ENCODE results near the gene TNP1. TPM values are rescaled to one million over a fixed set of nuclear protein-coding genes. Genes with fewer than 3 reads are reported as not detected.
A peak's percentile ranks its signal among the peaks of the same experiment; 100 is the strongest.

The TNP1 gene
- total RNA-seq, 2 donors from 2014 or later, result not detected

GRCh38 chr2:216855079-216855478 lies 4.8 kb downstream of the TNP1 start:
- no peak overlapping the region for H3K27ac ChIP-seq
- no peak for DNase-seq (ENCODE audit: low spot score)

GRCh38 chr2:216851486-216852090 lies 8.3 kb downstream of the TNP1 start:
- Histone ChIP-seq H3K27ac (no peak overlapping the region), H3K4me1 (peaks cover 0 to 18% of the 10 kb centered on the region in 2 donors), H3K9me3 (no peaks in the 10 kb centered on the region), H3K4me3 (no peak overlapping the region), H3K36me3 (no peaks in the 10 kb centered on the region), H3K27me3 (no peaks in the 10 kb centered on the region)
- TF ChIP-seq, protein P1, sequence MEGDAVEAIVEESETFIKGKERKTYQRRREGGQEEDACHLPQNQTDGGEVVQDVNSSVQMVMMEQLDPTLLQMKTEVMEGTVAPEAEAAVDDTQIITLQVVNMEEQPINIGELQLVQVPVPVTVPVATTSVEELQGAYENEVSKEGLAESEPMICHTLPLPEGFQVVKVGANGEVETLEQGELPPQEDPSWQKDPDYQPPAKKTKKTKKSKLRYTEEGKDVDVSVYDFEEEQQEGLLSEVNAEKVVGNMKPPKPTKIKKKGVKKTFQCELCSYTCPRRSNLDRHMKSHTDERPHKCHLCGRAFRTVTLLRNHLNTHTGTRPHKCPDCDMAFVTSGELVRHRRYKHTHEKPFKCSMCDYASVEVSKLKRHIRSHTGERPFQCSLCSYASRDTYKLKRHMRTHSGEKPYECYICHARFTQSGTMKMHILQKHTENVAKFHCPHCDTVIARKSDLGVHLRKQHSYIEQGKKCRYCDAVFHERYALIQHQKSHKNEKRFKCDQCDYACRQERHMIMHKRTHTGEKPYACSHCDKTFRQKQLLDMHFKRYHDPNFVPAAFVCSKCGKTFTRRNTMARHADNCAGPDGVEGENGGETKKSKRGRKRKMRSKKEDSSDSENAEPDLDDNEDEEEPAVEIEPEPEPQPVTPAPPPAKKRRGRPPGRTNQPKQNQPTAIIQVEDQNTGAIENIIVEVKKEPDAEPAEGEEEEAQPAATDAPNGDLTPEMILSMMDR (IDR thresholded peaks at IDR 0.05), result no peak
- no peak for DNase-seq (ENCODE audit: low spot score)

More at GRCh38 chr2:216855079-216855478, 4.8 kb downstream of the TNP1 start:
- peaks cover 0 to 20% of the 10 kb centered on the region in 2 donors for H3K4me1 ChIP-seq
- no peaks in the 10 kb centered on the region for H3K36me3 ChIP-seq
- no peak overlapping the region for H3K4me3 ChIP-seq
- H3K27me3 ChIP-seq, result no peaks in the 10 kb centered on the region
- no peaks in the 10 kb centered on the region for H3K9me3 ChIP-seq
- TF ChIP-seq, protein P1 (IDR thresholded peaks at IDR 0.05), result no peak

- Histone ChIP-seq H3K9me3 (no peaks in the 10 kb centered on the region), H3K36me3 (no peaks in the 10 kb centered on the region), H3K27ac (no peak overlapping the region), H3K27me3 (no peaks in the 10 kb centered on the region), H3K4me1 (peaks cover 0 to 11% of the 10 kb centered on the region in 2 donors), H3K4me3 (no peak overlapping the region)
- TF ChIP-seq, protein P1 (IDR thresholded peaks at IDR 0.05), result no peak
- DNase-seq (ENCODE audit: low spot score), result no peak
Measured at GRCh38 chr2:216850665-216851322, 9.1 kb downstream of the TNP1 start.

GRCh38 chr2:216849987-216850386 lies 9.9 kb downstream of the TNP1 start:
- no peak overlapping the region for H3K4me3 ChIP-seq
- DNase-seq (ENCODE audit: low spot score), result peak; percentile 60

DNA sequence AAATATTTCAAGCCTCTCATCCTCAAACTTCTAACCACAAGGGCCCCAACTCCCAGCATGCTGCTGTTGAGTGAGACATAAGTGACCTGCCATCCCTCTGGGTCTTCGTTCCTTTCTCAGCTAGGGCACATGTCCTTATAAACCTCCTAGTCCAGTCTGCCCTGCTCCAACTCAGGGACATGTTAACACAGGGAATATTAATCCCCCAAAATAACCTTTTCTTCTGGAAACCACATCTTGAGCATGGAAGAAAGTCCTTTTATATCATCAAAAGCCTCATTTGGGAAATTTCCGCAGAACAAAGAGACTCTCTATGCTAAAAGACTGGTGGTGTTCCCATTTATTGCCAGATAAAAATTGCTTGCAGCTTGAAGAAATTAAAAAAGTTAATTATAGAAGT lies 14.4 kb downstream of the TNP1 start:
- Histone ChIP-seq H3K9me3 (no peaks in the 10 kb centered on the region), H3K36me3 (no peaks in the 10 kb centered on the region), H3K27ac (no peak overlapping the region), H3K4me1 (peaks cover 0 to 10% of the 10 kb centered on the region in 2 donors), H3K27me3 (no peaks in the 10 kb centered on the region), H3K4me3 (no peak overlapping the region)
- DNase-seq (ENCODE audit: low spot score), result no peak
- TF ChIP-seq, protein P1 (IDR thresholded peaks at IDR 0.05), result no peak

More at GRCh38 chr2:216849987-216850386, 9.9 kb downstream of the TNP1 start:
- Histone ChIP-seq H3K36me3 (no peaks in the 10 kb centered on the region), H3K27me3 (no peaks in the 10 kb centered on the region), H3K27ac (no peak overlapping the region), H3K9me3 (no peaks in the 10 kb centered on the region), H3K4me1 (peaks cover 0 to 11% of the 10 kb centered on the region in 2 donors)
- TF ChIP-seq, protein P1 (IDR thresholded peaks at IDR 0.05), result no peak
